Measurements from ENCODE around the gene BCCIP. TPM values are rescaled to one million over a fixed set of nuclear protein-coding genes. Genes with fewer than 3 reads are reported as not detected.

Gene BCCIP
- total RNA-seq, 1 experiment from 2014 or later: 102 TPM

- POLR2A ChIA-PET: no interaction called here
- no peaks in the 10 kb centered on the region for H3K9me3 Mint-ChIP-seq
- no peak for DNase-seq (ENCODE audit: low spot score)
- no peaks in the 10 kb centered on the region for H3K27me3 Mint-ChIP-seq (ENCODE audit: low read depth)
- no peak overlapping the region for H3K27ac Mint-ChIP-seq
- CTCF ChIA-PET: no interaction called here
- H3K36me3 Mint-ChIP-seq: peaks cover 81% of the 10 kb centered on the region
- no peaks in the 10 kb centered on the region for H3K4me1 Mint-ChIP-seq
- no peak overlapping the region for H3K4me3 Mint-ChIP-seq
- no peak for ATAC-seq
- TF ChIP-seq ZMAT4 (CRISPR knock-in tag; IDR thresholded peaks at IDR 0.05): no peak
- no peak for TF ChIP-seq NR3C1 (CRISPR knock-in tag; conservative IDR thresholded peaks at IDR 0.05; ENCODE audit: low read depth)
- no peak for TF ChIP-seq HMGXB4 (CRISPR knock-in tag; IDR thresholded peaks at IDR 0.05)
- no peak for TF ChIP-seq AFF4 (CRISPR knock-in tag; IDR thresholded peaks at IDR 0.05; ENCODE audit: borderline replicate concordance)
- TF ChIP-seq ZSCAN18 (CRISPR knock-in tag; IDR thresholded peaks at IDR 0.05): no peak
- TF ChIP-seq JUN (CRISPR knock-in tag; IDR thresholded peaks at IDR 0.05): no peak
- no peak for TF ChIP-seq MLX (CRISPR knock-in tag; IDR thresholded peaks at IDR 0.05)
- no peak for TF ChIP-seq OVOL2 (CRISPR knock-in tag; IDR thresholded peaks at IDR 0.05; ENCODE audit: borderline replicate concordance)
- no peak for TF ChIP-seq MXD4 (CRISPR knock-in tag; IDR thresholded peaks at IDR 0.05; ENCODE audit: borderline replicate concordance)
- TF ChIP-seq IRF1 (CRISPR knock-in tag; IDR thresholded peaks at IDR 0.05): no peak
- no peak for TF ChIP-seq PRRX2 (CRISPR knock-in tag; IDR thresholded peaks at IDR 0.05)
- TF ChIP-seq NR2C2 (CRISPR knock-in tag; IDR thresholded peaks at IDR 0.05): no peak
- no peak for TF ChIP-seq ZNF263 (CRISPR knock-in tag; IDR thresholded peaks at IDR 0.05; ENCODE audit: low read depth)
Measured at GRCh38 chr10:125836746-125837145, 13.4 kb downstream of the BCCIP start.

- ChIA-PET CTCF (no interaction called here), POLR2A (no interaction called here)
- no peak overlapping the region for H3K27ac Mint-ChIP-seq
- H3K4me1 Mint-ChIP-seq: no peaks in the 10 kb centered on the region
- peaks cover 68% of the 10 kb centered on the region for H3K36me3 Mint-ChIP-seq
- no peaks in the 10 kb centered on the region for H3K9me3 Mint-ChIP-seq
- ATAC-seq (no peak), DNase-seq (ENCODE audit: low spot score) (no peak)
- no peak overlapping the region for H3K4me3 Mint-ChIP-seq
- H3K27me3 Mint-ChIP-seq (ENCODE audit: low read depth): no peaks in the 10 kb centered on the region
- TF ChIP-seq TEAD4 (CRISPR knock-in tag; IDR thresholded peaks at IDR 0.05) (no peak), SMAD4 (CRISPR knock-in tag; IDR thresholded peaks at IDR 0.05) (no peak), TP53 (CRISPR knock-in tag; IDR thresholded peaks at IDR 0.05) (no peak), ZNF317 (CRISPR knock-in tag; IDR thresholded peaks at IDR 0.05; ENCODE audit: borderline replicate concordance, low read depth) (no peak), TEAD1 (CRISPR knock-in tag; IDR thresholded peaks at IDR 0.05) (no peak), ZNF232 (CRISPR knock-in tag; IDR thresholded peaks at IDR 0.05) (no peak), ZNF263 (CRISPR knock-in tag; IDR thresholded peaks at IDR 0.05; ENCODE audit: low read depth) (no peak), ATF6 (CRISPR knock-in tag; IDR thresholded peaks at IDR 0.05) (no peak), USF1 (CRISPR knock-in tag; IDR thresholded peaks at IDR 0.05) (no peak)
Measured at GRCh38 chr10:125838802-125839575, 15.6 kb downstream of the BCCIP start.

Data from WTC11 (cell line).